Retinal pigment epithelial cell (primary cell): ENCODE results near the gene MNT.
A peak's percentile ranks its signal among the peaks of the same experiment; 100 is the strongest.

Experiments
- DNase-seq: peaks from one replicate; pipeline ENCODE4 v3.0.0-alpha.2; 2010; ENCODE audit warnings: low read depth
- H3K4me3 ChIP-seq: 2 replicates; pipeline ENCODE4 v1.5.1; 2011; ENCODE audit warnings: mild to moderate bottlenecking, low read length, control low read depth, moderate library complexity
- CTCF ChIP-seq: conservative IDR thresholded peaks from 2 replicates; pipeline ENCODE4 v1.5.1; 2011; ENCODE audit warnings: low read depth, low read length, control low read depth, inconsistent platforms

The MNT gene

GRCh38 chr17:2372180-2372579 lies 28.7 kb downstream of the MNT start:
- no peak for TF ChIP-seq CTCF

GRCh38 chr17:2371183-2372130 lies 29.4 kb downstream of the MNT start:
- no peak overlapping the region for H3K4me3 ChIP-seq
- TF ChIP-seq CTCF: no peak
- DNase-seq: no peak

More at GRCh38 chr17:2372180-2372579, 28.7 kb downstream of the MNT start:
- no peak for DNase-seq
- no peak overlapping the region for H3K4me3 ChIP-seq

- DNase-seq: no peak
- TF ChIP-seq CTCF: no peak
- H3K4me3 ChIP-seq: no peak overlapping the region
Measured at GRCh38 chr17:2370211-2370589, 30.7 kb downstream of the MNT start.

- TF ChIP-seq CTCF: peak; percentile 25
- no peak overlapping the region for H3K4me3 ChIP-seq
- no peak for DNase-seq
Measured at GRCh38 chr17:2369551-2370210, 31.2 kb downstream of the MNT start.

GRCh38 chr17:2369039-2369438 lies 31.8 kb downstream of the MNT start:
- no peak for TF ChIP-seq CTCF

GRCh38 chr17:2368359-2368758 lies 32.5 kb downstream of the MNT start:
- H3K4me3 ChIP-seq: no peak overlapping the region
- TF ChIP-seq CTCF: no peak
- no peak for DNase-seq

More at GRCh38 chr17:2369039-2369438, 31.8 kb downstream of the MNT start:
- H3K4me3 ChIP-seq: no peak overlapping the region
- no peak for DNase-seq
